GM12872 (cell line): ENCODE measurements around the gene CXCL11.

Experiments used
- CTCF ChIP-seq: IDR thresholded peaks from 3 replicates; pipeline ENCODE4 v1.5.1; 2011; ENCODE audit warnings: low read depth, mild to moderate bottlenecking, low read length, moderate library complexity; ENCODE audit not compliant: insufficient read depth

The CXCL11 gene

GRCh38 chr4:76003035-76003434 lies 32.8 kb downstream of the CXCL11 start:
- TF ChIP-seq CTCF = no peak

GRCh38 chr4:76002176-76002575 lies 33.7 kb downstream of the CXCL11 start:
- TF ChIP-seq CTCF = no peak

- TF ChIP-seq CTCF = no peak
Measured at GRCh38 chr4:76001700-76002099, 34.2 kb downstream of the CXCL11 start.

- TF ChIP-seq CTCF = no peak
Measured at GRCh38 chr4:76000279-76000678, 35.6 kb downstream of the CXCL11 start.

GRCh38 chr4:75997946-75998345 lies 37.9 kb downstream of the CXCL11 start:
- no peak for TF ChIP-seq CTCF

GRCh38 chr4:75997081-75997480 lies 38.8 kb downstream of the CXCL11 start:
- no peak for TF ChIP-seq CTCF

- TF ChIP-seq CTCF = peak; percentile 46; the same call in 2 of the 3 replicates
Measured at GRCh38 chr4:75995727-75996126, 40.1 kb downstream of the CXCL11 start.

GRCh38 chr4:75992462-75992861 lies 43.4 kb downstream of the CXCL11 start:
- TF ChIP-seq CTCF = no peak
